Tibial artery (tissue), 4 donors: ENCODE measurements around the gene LRRC27.

Experiments
- DNase-seq, 2 donors: peaks; one replicate each; pipeline ENCODE4 v3.0.0-alpha.2; 2019
- H3K27ac ChIP-seq, 2 donors: fragments of 200-600 bp; sonication (generic) in 1 of 2; 1 replicate in 1 of 2; 2 replicates in 1 of 2; pipeline ENCODE4 v1.5.1; 2018 to 2019; ENCODE audit warnings: mild to moderate bottlenecking in 1 of 2
- H3K27me3 ChIP-seq, 2 donors: fragments of 200-600 bp; sonication (generic) in 1 of 2; one replicate each; pipeline versions ENCODE4 v1.5.1 to v1.6.0; 2016 to 2019
- H3K36me3 ChIP-seq, 3 donors: fragments of 200-600 bp; sonication (generic) in 2 of 3; one replicate each; pipeline ENCODE4 v1.5.1; 2016 to 2019; ENCODE audit warnings: mild to moderate bottlenecking in 2 of 3
- H3K4me1 ChIP-seq, 4 donors: fragments of 200-600 bp; sonication (generic) in 2 of 4; 1 replicate in 3 of 4; 2 replicates in 1 of 4; pipeline ENCODE4 v1.5.1; 2016 to 2019
- H3K4me3 ChIP-seq, 2 donors: fragments of 200-600 bp; sonication (generic) in 1 of 2; 1 replicate in 1 of 2; 2 replicates in 1 of 2; pipeline ENCODE4 v1.5.1; 2018 to 2019; ENCODE audit warnings: mild to moderate bottlenecking in 2 of 2
- H3K9me3 ChIP-seq, 3 donors: fragments of 200-600 bp; sonication (generic) in 1 of 3; one replicate each; pipeline ENCODE4 v1.5.1; 2016 to 2019
- CTCF ChIP-seq, 2 experiments: fragments of 200-600 bp in 1 of 2; fragments of 450-650 bp in 1 of 2; IDR thresholded peaks; one replicate each; pipeline ENCODE4 v1.5.1; 2017 to 2019; ENCODE audit warnings: antibody characterized with exemption in 2 of 2, mild to moderate bottlenecking in 1 of 2, moderate library complexity in 1 of 2
- intact Hi-C: fragments of 100-400 bp; cut with DNase I; formaldehyde crosslinking; loops from one replicate; pipeline ENCODE4 v1.15.0; 2023; ENCODE audit warnings: low total_unique reads

LRRC27 gene

GRCh38 chr10:132330486-132330833 lies 1.5 kb upstream of the LRRC27 start:
- H3K4me3 ChIP-seq = peak overlapping the region; percentile 76 to 78
- no peak for DNase-seq
- no peak for TF ChIP-seq CTCF (IDR thresholded peaks at IDR 0.05)
- no peaks in the 10 kb centered on the region for H3K9me3 ChIP-seq
- H3K27ac ChIP-seq = peak overlapping the region in 1 of 2 donors; percentile 24
- intact Hi-C loops = loop anchor here (10.0 kb wide), 2 partner anchors 64 to 426 kb away; partner anchors contain the start of genes PPP2R2D and PWWP2B
- H3K36me3 ChIP-seq = peaks cover 0 to 8% (median 0%) of the 10 kb centered on the region in 3 donors
- peaks cover 0 to 35% (median 23%) of the 10 kb centered on the region in 4 donors for H3K4me1 ChIP-seq
- no peaks in the 10 kb centered on the region for H3K27me3 ChIP-seq

GRCh38 chr10:132332433-132332754 lies 401 bp downstream of the LRRC27 start:
- Histone ChIP-seq H3K9me3 (no peaks in the 10 kb centered on the region), H3K27ac (peak overlapping the region; percentile 42 to 59), H3K4me3 (peak overlapping the region; percentile 76 to 78), H3K27me3 (no peaks in the 10 kb centered on the region), H3K36me3 (no peaks in the 10 kb centered on the region), H3K4me1 (peaks cover 0 to 35% (median 23%) of the 10 kb centered on the region in 4 donors)
- intact Hi-C loops = loop anchor here (10.0 kb wide), 2 partner anchors 62 to 428 kb away; partner anchors contain the start of genes PPP2R2D and PWWP2B
- TF ChIP-seq CTCF (IDR thresholded peaks at IDR 0.05) = no peak
- no peak for DNase-seq

GRCh38 chr10:132333386-132333785 lies 1.4 kb downstream of the LRRC27 start:
- no peak for TF ChIP-seq CTCF (IDR thresholded peaks at IDR 0.05)
- intact Hi-C loops = loop anchor here (10.0 kb wide), 2 partner anchors 61 to 429 kb away; partner anchors contain the start of genes PPP2R2D and PWWP2B
- Histone ChIP-seq H3K36me3 (peaks cover 0 to 10% (median 4%) of the 10 kb centered on the region in 3 donors), H3K27ac (no peak overlapping the region), H3K9me3 (no peaks in the 10 kb centered on the region), H3K4me1 (peaks cover 0 to 35% (median 23%) of the 10 kb centered on the region in 4 donors), H3K4me3 (no peak overlapping the region), H3K27me3 (no peaks in the 10 kb centered on the region)
- DNase-seq = peak in 1 of 2 donors; percentile 21

- Histone ChIP-seq H3K36me3 (peaks cover 0 to 22% (median 10%) of the 10 kb centered on the region in 3 donors), H3K27ac (no peak overlapping the region), H3K27me3 (no peaks in the 10 kb centered on the region), H3K9me3 (no peaks in the 10 kb centered on the region), H3K4me1 (peaks cover 0 to 26% (median 19%) of the 10 kb centered on the region in 4 donors), H3K4me3 (no peak overlapping the region)
- TF ChIP-seq CTCF (IDR thresholded peaks at IDR 0.05) = no peak
- DNase-seq = peak in 1 of 2 donors; percentile 13
- intact Hi-C loops = loop anchor here (10.0 kb wide), 2 partner anchors 60 to 430 kb away; partner anchors contain the start of genes PPP2R2D and PWWP2B
Observed at GRCh38 chr10:132334631-132335188, 2.7 kb downstream of the LRRC27 start.

- intact Hi-C loops = loop anchor here (10.0 kb wide), 2 partner anchors 59 to 431 kb away; partner anchors contain the start of genes PPP2R2D and PWWP2B
- no peak overlapping the region for H3K27ac ChIP-seq
- no peaks in the 10 kb centered on the region for H3K9me3 ChIP-seq
- H3K4me1 ChIP-seq = peaks cover 0 to 18% (median 15%) of the 10 kb centered on the region in 4 donors
- no peak for TF ChIP-seq CTCF (IDR thresholded peaks at IDR 0.05)
- no peaks in the 10 kb centered on the region for H3K27me3 ChIP-seq
- peaks cover 0 to 22% (median 10%) of the 10 kb centered on the region in 3 donors for H3K36me3 ChIP-seq
- DNase-seq = peak; percentile 49 to 70
- H3K4me3 ChIP-seq = no peak overlapping the region
Observed at GRCh38 chr10:132335189-132336063, 3.4 kb downstream of the LRRC27 start.
